Left colon (tissue), 2 donors: ENCODE results near the gene CCNI2. TPM values are rescaled to one million over a fixed set of nuclear protein-coding genes. Genes with fewer than 3 reads are reported as not detected.

Experiments
- ATAC-seq: fragments of 200-7000 bp; cut with Tn5 transposase; one replicate; pipeline ENCODE4 v1.9.1; 2020; ENCODE audit warnings: mild to moderate bottlenecking, moderate library complexity
- DNase-seq, 2 donors: peaks; one replicate each; pipeline ENCODE4 v3.0.0-alpha.2; 2020
- intact Hi-C, 2 donors: fragments of 100-400 bp; cut with DNase I in 1 of 2; cut with micrococcal nuclease in 1 of 2; formaldehyde crosslinking; loops; one replicate each; pipeline versions ENCODE4 v1.11.2 to v1.14.0; 2022; cut with DNase I, micrococcal nuclease
- total RNA-seq, 2 donors: library from RNA; stranded (reverse); fragmentation: NEBNext Ultra II Directional; extraction: Animal tissue kit (Norgen Biotek cat#: 25700); gene quantifications; one replicate each; pipeline ENCODE4 v1.2.1, GENCODE V29; 2021
- donor health status: DM: no; HTN: no; CAD: no.
- donor health status: DM: yes; HTN: yes; CAD: no.

CCNI2 gene
- total RNA-seq, 2 donors from 2014 or later: 11.4 to 13.4 TPM

GRCh38 chr5:132747616-132748440, 602 bp downstream of the CCNI2 start:
- DNase-seq (peak in 1 of 2 donors; percentile 59), ATAC-seq (peak; percentile 67)

DNA sequence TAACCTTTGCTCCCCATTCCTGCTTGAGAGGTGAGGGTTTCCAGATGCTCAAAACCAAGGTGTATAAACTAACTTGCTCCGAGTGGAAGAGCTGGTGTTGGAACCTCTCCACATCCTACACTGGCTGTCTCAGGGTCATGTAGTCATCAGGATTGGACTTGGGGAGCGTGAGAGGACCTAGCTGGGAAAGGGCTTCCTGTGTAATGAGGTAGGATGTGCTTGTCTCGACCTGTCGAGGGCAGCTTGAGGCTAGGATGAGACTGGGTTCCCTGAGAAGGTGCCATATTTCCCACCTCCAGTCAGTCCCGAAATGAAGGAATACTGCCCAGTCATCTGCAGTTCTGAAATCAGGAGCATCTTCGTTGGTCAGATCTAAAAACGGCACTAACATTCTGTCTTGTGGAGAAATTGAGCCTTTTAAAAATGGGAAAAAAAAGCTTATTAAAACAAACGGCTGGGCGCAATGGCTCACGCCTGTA, 1.3 kb downstream of the CCNI2 start:
- DNase-seq (no peak), ATAC-seq (no peak)
- intact Hi-C loops: no loop called here

More at GRCh38 chr5:132747616-132748440, 602 bp downstream of the CCNI2 start:
- intact Hi-C loops: no loop called here

- DNase-seq (no peak), ATAC-seq (no peak)
- intact Hi-C loops: no loop called here
Measured at GRCh38 chr5:132749506-132749905, 2.3 kb downstream of the CCNI2 start.

DNA sequence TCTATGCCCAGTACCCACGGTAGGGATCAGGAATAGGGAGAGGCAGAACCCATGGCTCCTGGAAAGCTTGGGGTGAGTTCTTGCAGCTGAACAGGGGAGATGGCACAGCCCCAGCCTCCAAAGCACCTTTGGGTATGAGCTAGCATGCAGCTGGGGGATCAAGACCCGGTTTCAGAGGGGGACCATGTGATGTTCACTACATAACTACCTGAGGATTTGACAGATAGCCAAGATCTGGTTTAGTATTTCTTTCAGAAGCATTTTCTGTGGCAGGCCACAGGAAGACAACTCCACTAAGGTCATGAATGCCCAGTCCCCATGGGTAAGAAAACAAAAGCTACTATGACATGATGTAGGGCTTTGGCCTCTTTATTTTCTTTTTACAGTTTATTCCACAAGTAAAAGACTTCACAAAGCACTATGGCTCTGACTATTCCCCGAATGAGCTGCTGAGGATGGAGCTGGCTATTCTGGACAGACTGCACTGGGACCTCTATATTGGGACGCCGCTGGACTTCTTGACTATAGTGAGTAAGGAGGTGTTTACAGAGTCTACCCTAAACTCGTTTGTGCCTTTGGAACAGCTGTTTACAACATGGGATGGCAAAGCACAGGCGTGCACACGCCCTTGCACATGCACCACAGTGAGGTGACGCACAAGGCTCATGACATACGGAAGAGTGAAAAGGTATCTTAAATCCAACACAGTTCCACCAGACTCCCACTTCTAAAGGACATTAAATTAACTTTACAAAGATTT, 3.4 kb downstream of the CCNI2 start:
- no peak for ATAC-seq
- intact Hi-C loops: no loop called here
- DNase-seq: no peak

- intact Hi-C loops: no loop called here
- ATAC-seq (no peak), DNase-seq (no peak)
Measured at GRCh38 chr5:132751444-132751843, 4.2 kb downstream of the CCNI2 start.

DNA sequence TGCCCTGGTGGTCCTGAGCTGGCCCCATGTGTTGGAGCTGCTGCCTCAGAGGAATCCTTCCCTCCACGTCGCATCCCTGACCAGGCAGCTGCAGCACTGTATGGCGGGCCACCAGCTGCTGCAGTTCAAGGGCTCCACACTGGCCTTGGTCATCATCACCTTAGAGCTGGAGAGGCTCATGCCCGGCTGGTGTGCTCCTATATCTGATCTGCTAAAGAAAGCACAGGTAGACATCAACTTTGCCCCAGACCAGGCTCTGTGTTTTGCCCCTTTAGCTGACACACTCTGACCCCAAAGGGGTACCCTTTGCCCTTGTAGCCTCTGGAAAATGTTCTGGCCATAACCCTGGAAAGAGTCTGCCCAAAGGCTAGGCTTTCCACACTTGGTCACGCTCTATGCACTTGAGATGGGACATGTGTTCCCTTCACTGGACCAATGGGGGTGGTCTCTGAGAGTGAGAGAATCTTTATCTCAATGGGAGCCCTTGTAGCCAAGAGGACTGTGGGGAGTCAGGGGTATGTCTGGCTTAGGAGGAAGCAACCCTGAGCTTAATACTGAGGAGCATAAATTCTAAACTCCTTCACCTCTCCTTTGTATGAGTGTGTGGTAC, 4.8 kb downstream of the CCNI2 start:
- intact Hi-C loops: no loop called here
- ATAC-seq (no peak), DNase-seq (no peak)

DNA sequence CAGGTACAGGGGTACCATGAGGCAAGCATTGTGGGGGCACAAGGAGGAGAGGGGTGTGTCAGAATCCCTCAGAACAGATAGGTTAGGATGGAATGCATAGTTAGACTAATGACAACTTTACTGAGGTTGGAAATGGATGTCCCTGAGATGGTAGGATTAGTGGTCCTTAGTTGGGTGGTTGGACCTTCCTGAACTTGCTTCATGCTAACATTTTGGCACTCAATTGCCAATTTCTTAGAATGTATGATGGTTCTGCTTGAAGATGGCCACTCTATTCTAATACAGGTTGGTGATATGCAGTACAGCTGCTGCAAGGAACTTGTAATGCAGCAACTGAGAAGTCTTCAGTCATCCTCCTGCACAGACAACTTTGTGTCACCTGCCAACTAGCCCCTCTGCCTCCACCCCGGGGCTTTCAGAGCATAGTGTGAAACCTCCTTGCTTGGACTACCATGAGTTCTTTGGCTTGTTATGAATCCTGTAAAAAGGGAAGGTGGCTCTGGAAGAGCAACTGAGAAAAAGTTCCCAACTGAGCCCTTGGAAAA, 5.4 kb downstream of the CCNI2 start:
- ATAC-seq: no peak
- DNase-seq: no peak
- intact Hi-C loops: no loop called here

DNA sequence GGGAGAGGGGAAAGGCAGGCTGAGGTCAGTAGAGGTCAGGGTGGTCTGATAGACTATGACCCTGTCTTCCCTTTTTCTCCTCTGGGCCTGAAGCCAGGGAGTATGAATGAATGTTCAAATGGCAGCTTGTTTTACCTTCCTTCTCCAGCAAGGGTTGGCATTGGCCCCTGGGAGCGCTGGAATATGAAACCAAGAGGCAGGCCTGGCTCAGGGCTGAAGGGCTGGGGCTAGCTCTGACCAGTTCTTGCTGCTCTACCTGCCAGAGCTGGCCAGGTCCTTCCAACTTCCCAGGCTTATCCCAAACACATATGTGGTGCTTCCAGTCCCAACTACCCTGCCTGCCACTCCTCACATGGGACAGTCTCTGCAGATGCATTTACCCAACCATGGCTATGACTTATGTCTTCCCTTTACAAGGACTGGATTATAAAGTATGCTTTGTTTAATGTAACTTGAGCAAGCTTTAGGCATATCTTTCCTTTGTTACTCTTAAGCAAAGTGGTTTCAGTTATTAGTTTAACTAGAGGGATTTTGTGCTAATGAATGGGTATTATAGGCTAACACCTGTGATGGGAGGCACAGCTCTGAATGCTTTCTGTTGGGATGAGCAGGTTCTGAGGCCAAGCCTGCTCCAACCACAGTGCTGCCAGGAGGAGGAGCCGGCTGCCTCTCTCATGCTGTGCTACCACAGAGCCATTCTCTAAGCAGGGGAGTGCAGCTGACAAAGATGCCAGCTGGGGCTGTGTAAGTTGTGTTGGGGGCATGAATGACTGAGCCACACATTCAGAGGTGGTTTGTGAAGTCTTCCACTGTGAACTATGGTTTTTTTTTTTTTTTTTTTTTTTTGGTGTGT, 6.1 kb downstream of the CCNI2 start:
- DNase-seq: no peak
- ATAC-seq: peak; percentile 55

DNA sequence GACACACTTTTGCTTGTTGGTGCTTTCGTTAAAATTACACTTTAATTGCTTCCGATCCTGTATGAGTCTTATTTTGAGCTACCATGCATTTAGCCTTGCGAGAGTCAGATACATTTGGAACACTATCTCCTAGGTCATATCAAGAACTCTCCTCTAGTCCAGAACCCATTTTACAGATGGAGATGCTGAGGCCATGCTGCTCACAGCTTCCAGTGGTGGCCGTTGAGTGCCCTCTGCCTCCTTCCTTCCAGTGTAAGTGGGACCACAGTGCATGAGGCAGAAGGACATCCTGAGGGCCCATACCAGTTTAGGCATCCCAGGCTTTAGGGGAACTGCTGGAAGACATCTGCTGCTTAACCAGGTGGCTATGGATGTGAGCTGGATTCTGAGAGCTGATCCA, 6.9 kb downstream of the CCNI2 start:
- DNase-seq (no peak), ATAC-seq (no peak)
- intact Hi-C loops: no loop called here

More for the DNA sequence above, 6.1 kb downstream of the CCNI2 start:
- intact Hi-C loops: no loop called here

DNA sequence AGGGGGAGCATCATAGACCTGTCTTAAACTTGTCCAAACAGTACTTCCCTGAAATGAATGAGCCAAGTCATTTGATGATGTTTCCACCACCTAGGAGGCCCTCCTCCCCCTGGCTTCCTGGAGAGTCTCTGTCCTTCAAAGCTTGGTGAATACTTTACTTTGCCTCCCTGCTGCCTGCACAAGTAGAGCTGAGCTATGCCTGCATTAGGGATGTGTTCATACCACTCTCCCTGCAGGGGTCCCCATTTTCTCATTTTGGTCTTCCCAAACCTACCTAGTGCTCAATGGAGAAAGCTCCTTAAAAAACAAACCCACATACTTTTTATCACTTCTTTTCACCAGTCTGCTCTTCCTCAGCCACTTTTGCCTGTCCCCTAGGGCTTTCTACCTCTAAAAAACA, 7.7 kb downstream of the CCNI2 start:
- ATAC-seq (no peak), DNase-seq (no peak)
- intact Hi-C loops: no loop called here

DNA sequence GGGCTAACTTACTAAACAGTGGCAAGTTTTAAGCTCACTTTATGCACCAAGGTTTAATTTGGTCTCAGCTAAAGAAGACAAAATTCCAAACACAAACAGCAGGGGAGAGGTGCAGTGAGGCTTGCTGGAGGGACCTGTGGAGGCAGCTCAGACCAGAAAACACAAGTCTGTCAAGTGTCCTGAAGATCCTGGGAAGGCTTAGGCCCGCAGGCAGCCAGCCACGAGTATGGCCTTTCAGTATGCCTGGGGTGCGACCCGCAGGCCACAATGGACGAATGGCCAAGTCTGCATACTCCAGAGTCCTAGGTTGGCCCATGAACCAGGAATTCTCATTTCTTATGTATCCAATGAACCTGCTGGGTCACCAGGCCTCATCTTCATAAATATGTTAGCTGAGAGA, 9.3 kb downstream of the CCNI2 start:
- DNase-seq (no peak), ATAC-seq (no peak)
- intact Hi-C loops: no loop called here

DNA sequence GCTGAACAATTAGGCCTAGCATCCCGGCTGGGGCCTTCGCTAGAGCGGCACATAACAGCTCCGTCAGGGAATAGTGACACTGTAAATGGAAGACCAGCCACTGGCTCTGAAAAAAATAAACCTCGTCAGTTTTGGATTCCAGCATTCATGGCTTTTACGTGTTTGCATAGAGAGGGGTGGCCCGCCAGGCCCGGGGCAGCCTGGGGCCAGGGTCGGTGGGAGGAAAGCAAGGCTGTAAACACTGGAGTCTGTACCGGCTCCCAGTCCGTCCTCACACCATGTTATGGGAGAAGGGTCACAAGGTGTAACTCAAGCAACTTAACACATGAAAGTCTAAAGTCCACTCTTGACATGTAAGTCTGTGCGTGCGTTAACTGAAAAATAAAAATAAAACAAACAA, 11.2 kb downstream of the CCNI2 start:
- intact Hi-C loops: no loop called here
- DNase-seq (no peak), ATAC-seq (peak; percentile 74)

- intact Hi-C loops: no loop called here
- ATAC-seq (peak; percentile 20), DNase-seq (no peak)
Measured at GRCh38 chr5:132759114-132760048, 12.2 kb downstream of the CCNI2 start.

DNA sequence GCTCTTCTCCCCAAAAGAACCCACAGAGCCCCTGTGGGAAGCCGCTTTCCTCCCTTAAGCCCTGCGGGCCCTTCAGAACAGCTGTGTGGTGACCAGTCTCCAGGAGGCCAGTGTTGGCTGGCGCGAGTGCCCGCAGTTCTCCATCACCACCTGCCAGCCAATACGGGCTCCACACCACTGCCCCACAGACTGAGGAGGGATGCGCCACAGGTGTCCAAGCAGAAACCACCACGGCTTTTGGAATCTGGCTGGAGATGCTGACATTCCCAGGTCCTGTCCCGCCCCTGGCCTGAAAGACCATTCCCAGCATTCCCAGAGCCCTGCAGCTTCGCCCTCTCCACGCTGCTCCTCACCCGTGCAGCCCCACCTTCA, 12.8 kb downstream of the CCNI2 start:
- DNase-seq: no peak
- intact Hi-C loops: no loop called here
- ATAC-seq: no peak

DNA sequence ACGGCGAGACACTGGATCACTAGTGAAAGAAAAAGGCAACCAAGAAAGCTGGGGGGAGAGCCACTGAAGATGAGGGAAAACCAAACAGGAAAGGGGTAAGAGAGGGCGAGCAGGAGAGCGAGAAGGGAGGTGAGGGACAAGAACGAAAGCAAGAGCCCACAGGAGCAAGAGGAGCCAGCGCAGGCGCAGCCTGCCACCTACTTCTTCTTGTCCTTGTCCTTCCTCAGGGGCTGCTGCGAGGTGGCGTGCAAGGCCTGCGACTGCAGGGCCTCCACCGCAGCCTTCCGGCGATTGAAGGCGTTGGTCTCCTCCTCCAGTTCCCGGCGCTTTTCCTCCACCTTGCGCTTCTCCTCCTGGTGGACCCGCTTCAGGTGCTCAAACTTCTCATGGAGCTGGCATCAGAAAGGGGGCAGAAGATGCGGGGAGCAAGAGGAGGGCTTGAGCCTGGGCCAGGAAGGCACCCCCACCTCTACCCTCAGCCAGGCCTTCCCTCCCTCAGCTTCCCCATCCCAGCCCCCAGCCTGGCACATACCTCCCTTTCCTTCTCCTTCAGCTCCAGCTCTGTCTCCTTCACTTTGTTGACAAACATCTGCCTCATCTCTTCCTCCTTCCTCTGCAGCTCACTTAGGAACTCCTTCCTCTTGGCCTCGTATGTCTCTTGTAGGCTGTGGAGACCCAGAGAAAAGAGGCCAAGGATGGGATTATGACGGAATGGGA, 13.5 kb downstream of the CCNI2 start:
- ATAC-seq: no peak
- DNase-seq: no peak
- intact Hi-C loops: no loop called here

GRCh38 chr5:132761321-132762240, 14.4 kb downstream of the CCNI2 start:
- intact Hi-C loops: no loop called here
- DNase-seq (no peak), ATAC-seq (no peak)
